SKM-1 (cell line): ENCODE results near the gene TELO2.
"Not testable (repeated sequence)": the region's sequence is repeated elsewhere in the genome, so short reads cannot be mapped to it uniquely, and the experiment has no call there.

Experiments used
- DNase-seq: peaks from one replicate; lab custom pipeline; 2025; ENCODE audit not compliant: unreplicated experiment; lab: John Stamatoyannopoulos, UW

The TELO2 gene

GRCh38 chr16:1457489-1458245, 35.5 kb upstream of the TELO2 start:
- no peak for DNase-seq

DNA sequence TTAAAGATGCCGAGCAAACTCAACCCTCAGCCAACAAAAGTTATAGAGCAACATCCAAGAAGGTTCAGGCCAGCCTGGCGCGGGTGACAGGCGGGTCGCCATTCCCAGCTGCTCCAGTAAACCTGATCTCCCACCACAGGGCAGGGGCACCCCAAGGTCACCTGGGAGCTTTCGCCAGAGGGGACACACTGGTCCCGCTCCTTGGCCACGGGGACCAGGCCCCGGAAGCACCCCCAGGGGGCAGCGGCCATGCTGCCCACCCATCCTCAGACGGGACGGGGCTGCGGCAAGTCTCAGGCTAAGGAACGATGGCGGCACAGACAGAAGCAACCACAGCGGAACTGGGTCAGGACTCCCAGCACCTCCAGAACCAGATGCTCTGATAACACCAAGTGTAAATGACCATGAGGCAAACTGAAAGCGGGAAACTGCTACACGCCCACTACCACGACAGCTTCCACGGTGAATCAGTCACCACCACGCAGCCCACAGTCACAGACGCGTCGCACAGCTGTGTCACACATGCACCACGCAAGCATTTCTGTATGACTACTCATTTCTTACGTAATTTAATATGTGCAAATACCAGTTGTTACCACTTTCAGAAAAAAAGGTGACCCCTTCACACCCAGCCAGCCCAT, 34.7 kb upstream of the TELO2 start:
- DNase-seq: no peak

GRCh38 chr16:1458977-1459341, 34.2 kb upstream of the TELO2 start:
- DNase-seq: no peak

DNA sequence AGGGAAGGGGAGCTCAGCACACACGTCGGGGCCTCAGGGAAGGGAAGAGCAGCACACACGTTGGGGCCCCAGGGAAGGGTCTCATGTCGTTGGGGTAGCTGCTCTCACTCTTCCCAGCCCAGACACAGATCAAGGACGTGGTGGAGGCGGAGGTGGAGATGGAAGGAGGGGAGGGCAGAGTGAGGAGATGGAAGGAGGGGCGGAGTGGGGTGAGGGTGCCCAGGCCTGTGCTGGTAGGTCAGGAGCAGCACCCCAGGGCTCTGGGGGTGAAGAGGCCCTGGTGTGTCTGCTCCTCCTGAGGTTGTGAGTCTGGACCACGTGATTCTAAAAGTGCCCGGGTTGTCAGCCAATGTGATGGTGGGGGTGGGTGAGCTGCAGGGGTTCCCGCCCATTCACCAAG, 33.2 kb upstream of the TELO2 start:
- no peak for DNase-seq

GRCh38 chr16:1460602-1461138, 32.5 kb upstream of the TELO2 start:
- DNase-seq: no peak

DNA sequence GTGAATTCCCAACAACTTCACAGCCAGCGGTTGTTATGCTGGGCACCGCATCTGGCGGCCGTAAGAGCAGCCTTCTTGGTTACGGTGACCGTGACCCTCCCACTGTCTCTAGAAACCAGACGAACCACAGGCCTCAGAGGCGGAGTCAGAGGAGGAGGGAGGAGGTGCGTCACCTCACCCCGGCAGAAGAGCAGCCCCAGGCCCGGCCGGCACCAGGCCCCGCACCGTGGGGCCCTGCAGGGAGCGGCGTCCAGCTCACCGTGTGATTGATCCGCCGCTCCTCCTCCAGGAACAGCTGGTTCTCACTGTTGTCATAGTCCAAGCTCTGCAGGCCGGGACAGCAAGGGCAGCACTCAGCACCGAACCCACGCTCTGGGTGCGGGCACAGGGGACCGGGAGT, 32.0 kb upstream of the TELO2 start:
- DNase-seq: no peak

DNA sequence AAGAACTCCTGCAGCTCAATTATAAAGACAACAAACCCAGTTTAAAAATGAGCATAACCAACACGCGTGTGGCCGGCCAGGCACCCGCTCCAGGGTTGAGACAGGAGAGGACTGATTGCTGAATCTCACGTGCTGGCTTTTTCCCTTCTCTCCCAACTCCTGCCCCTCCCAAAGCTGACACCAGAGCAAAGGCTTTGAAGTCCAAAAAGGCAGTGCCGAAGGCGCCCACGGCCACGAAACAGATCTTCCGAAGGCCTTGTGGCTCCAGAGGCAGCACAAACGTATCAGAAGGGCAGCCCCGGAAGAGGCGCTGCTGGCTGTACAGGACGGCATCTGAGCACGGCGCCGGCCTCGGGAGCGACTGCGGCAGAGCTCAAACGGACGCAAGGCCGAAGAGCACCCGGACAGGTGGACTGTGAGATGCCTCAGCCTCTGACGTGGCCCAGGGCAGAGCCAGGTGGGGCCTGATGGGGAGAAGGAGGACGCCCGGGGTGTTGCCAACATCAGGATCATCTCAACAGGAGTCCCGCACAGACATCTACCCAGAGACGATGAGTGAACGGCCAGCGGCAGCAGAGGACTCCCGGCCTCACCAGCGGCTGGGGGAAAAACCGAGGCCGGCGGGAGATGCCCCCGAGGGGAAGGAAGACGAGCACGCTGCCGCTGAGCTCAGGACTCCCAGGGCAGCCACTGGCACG, 28.8 kb upstream of the TELO2 start:
- DNase-seq: no peak

DNA sequence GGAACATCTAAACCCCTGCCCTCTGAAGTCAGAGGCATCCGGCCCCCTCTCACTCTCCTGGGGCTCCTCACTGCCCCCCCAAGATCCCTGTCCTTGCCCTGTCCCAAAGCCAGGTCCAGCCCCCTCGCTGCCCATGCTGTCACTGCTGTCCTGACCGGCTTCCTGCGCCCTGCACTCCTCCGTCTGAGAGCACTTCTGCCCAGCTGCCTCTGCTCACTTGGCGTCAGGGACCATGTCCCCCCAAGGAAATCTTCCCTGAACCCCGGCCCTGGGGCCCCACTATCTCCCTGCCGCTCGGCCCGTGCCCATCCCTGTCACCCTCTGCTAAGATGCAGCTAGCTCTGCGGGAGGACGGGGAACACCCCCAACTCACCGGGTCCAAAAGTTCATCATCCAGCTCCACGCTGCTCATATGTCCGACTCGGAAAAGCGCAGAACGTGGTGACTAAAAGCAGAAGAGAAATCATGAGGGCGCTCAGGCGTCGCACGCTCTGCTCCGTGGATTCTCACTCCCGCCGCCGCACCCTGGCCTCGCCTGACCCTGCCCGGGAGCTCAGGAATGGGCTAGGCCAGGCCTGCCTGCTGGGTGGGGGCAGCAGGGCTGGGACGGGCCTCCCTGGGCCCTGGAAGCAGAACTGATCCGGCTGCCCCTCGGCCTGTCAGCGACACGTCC, 28.1 kb upstream of the TELO2 start:
- DNase-seq: no peak

DNA sequence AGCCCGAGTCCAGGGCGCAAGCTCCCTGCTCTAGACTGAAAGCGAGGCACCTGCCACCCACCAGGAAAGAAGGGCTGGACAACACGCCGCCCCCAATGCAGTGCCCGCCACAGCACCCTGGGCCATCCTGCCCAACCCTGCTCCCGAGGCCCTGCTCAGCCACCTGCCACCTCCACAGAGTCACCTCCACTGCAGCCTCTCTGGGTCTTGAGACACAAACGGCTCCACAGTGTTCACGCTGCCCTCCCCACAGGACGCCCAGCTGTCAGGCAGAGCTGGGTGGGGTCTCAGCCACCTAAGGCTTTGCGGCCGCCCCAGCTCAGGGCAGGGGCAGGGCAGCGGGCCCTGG, 27.6 kb upstream of the TELO2 start:
- DNase-seq: no peak

DNA sequence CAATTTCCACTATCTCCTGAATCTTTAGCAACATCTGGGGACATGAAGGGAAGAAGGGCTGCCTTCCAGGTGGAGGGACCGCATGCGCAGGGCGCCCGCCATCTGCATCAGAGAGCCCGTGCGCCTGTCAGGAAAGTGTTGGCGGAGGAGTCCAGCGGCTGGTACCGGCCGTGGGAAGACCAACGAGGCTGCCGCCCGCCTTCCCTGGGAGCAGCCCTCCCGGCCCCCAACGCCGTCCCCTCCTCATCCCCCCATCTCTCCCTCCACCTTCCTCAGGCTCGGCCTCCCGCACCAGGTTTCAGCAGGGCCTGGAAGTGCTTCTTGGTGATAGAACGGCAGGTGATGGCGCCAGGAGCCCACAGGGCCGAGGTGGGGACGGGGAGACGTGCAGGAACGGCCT, 27.1 kb upstream of the TELO2 start:
- no peak for DNase-seq

- no peak for DNase-seq
Observed at GRCh38 chr16:1466968-1467521, 26.1 kb upstream of the TELO2 start.

GRCh38 chr16:1468426-1468810, 24.7 kb upstream of the TELO2 start:
- DNase-seq: no peak

DNA sequence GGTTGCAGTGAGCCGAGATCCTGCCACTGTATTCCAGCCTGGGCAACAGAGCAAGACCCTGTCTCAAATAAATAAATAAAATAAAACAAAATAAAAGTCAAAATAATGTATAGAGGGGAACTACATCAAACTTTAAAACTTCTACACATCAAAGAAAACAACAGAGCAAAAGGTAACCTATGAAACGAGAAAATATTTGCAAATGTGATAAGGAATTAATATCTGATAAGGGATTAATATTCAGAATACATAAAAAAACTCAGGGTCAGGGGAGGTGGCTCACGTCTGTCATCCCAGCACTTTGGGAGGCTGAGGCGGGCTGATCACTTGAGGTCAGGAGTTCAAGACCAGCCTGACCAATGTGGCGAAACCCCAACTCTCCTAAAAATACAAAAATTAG, 24.0 kb upstream of the TELO2 start:
- not testable (repeated sequence) for DNase-seq

DNA sequence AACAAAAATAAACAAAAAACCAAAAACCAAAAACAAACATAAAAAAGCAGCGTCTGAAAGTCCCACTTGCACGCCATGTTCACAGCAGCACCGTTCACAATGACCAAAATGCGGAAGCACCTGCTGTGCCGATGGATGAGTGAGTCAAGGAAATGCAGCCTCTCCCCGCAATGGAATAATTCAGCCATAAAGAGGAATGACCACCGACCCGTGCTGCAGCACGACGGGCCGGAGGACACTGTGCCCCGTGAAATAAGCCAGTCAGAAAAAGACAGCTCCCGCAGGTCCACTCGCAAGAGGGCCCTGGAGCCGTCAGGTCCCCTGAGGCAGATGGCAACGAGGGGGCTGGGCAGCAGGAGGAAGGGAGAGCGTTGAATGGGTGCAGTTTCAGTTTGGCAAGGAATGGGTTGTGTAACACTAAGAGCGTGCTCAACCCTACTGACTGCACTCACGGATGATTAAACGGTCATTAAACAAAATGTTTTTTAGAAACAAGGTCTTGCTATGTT, 23.4 kb upstream of the TELO2 start:
- peak; percentile 83 for DNase-seq

GRCh38 chr16:1470481-1471251, 22.5 kb upstream of the TELO2 start:
- peak; percentile 66 for DNase-seq

DNA sequence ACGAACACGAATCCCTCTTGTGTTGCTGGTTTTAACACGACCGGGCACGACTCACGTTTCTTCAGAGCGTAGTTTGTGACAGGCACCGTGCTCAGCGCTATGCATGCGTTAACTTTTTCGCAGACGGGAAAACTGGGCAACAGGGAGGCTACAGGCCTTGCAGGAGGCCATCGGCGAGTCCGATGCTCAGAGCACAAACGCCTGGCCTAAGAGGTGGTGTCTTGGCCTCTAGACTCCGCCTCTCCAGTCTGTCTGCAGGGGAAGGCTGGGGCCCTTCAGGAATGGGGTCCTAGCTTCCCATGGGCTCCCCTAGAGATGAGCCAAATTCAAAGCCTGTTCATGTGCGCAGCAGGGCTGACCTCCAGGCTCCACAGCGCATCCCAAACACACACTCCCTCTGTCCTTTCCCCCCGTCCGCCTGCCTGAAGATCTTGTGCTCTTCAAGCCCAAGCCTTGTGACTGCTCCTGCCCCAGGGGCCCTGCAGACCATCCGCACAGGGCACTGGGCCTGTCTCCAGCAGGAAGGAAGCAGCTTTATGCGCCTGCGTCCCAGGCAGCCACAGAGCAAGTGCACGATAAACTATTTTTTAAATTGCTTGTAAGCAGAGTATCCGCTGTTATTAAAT, 21.5 kb upstream of the TELO2 start:
- DNase-seq: no peak

DNA sequence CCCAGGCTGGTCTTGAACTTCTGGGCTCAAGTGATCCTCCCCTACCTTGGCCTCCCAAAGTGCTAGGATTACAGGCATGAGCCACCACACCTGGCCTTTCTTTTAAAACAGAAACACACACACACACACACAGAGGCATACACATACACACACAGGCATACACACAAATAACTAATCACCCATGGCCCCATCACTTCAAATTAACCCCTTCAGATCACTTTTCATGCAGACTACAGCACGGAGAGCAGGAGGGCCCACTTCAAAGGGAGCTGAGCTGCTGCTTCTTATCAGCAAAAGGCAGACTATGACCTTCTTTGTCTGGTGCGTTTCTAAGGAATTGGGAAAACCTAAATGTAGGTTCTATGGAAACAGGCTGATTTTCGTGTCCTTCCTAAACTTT, 20.2 kb upstream of the TELO2 start:
- no peak for DNase-seq

GRCh38 chr16:1474082-1474795, 18.9 kb upstream of the TELO2 start:
- no peak for DNase-seq
